ENCODE data around the gene TMEM233. TPM values are rescaled to one million over a fixed set of nuclear protein-coding genes. Genes with fewer than 3 reads are reported as not detected.

Gene TMEM233
- total and polyA plus RNA-seq, 9 of the 15 experiments (the other 6 are each of a cell fraction or from before 2014, with no cell fraction given), result 0.04 to 0.17 (median 0.07) TPM; not detected in 2

GRCh38 chr12:119667577-119668323 lies 74.2 kb downstream of the TMEM233 start, which contains the start of gene PRKAB1 (continued):
- TF ChIP-seq TBL1XR1 (IDR thresholded peaks at IDR 0.05; ENCODE audit: low read length in 2 of 2) (peak; percentile 3 to 26; a peak in 1 of 4 replicates), PCBP1 (IDR thresholded peaks at IDR 0.05; ENCODE audit: low read depth, low read length, poor library complexity, severe bottlenecking) (no peak), ZNF212 (CRISPR knock-in tag; IDR thresholded peaks at IDR 0.05) (no peak), MIER1 (IDR thresholded peaks at IDR 0.05; ENCODE audit: low read depth) (no peak), ZBTB12 (CRISPR knock-in tag; IDR thresholded peaks at IDR 0.05) (peak; percentile 43; the same call in 1 of the 2 replicates), SRSF1 (IDR thresholded peaks at IDR 0.05; ENCODE audit: low read depth, low read length) (no peak), ZNF592 (IDR thresholded peaks at IDR 0.05) (no peak), NFE2L1 (tag; IDR thresholded peaks at IDR 0.05; ENCODE audit: borderline replicate concordance, low read depth) (no peak), DDX20 (tag; IDR thresholded peaks at IDR 0.05; ENCODE audit: low read depth) (no peak), GATAD2A (IDR thresholded peaks at IDR 0.05) (no peak), KLF10 (CRISPR knock-in tag; IDR thresholded peaks at IDR 0.05) (no peak), ZNF551 (CRISPR knock-in tag; IDR thresholded peaks at IDR 0.05) (no peak), ZNF449 (CRISPR knock-in tag; IDR thresholded peaks at IDR 0.05) (no peak), CREB3 (tag; conservative IDR thresholded peaks at IDR 0.05; ENCODE audit: low read depth) (no peak), TRIM28 (IDR thresholded peaks at IDR 0.05) (no peak; the same call in 1 of the 2 replicates), HNRNPH1 (optimal IDR thresholded peaks at IDR 0.05; ENCODE audit: low read depth, low read length) (no peak), ZNF143 (CRISPR knock-in tag; IDR thresholded peaks at IDR 0.05) (no peak), MEF2D (tag; conservative IDR thresholded peaks at IDR 0.05; ENCODE audit: low read depth) (no peak), KAT2B (IDR thresholded peaks at IDR 0.05; ENCODE audit: low read depth, low read length) (no peak), DIDO1 (tag; IDR thresholded peaks at IDR 0.05; ENCODE audit: low read depth) (peak; percentile 72; the same call in 1 of the 2 replicates), ZC3H8 (IDR thresholded peaks at IDR 0.05) (no peak)

All from K562 (cell line).